GM10248 (cell line): Measurements from ENCODE around the gene SSTR5.

ENCODE experiments used
- CTCF ChIA-PET: fragments of 300-600 bp; sonication (Branson Sonifier 250); formaldehyde crosslinking; extraction: SDS; loops from one replicate; lab custom pipeline; 2021; ENCODE audit warnings: antibody characterized with exemption; lab: Yijun Ruan, JAX
- POLR2A ChIA-PET: fragments of 350-650 bp; sonication (Branson Sonifier 250); formaldehyde crosslinking; extraction: SDS; loops from one replicate; lab custom pipeline; 2020; ENCODE audit warnings: antibody characterized with exemption; lab: Yijun Ruan, JAX
- DNase-seq: peaks from one replicate; pipeline ENCODE4 v3.0.0; 2012; ENCODE audit errors: extremely low spot score
- CTCF ChIP-seq: IDR thresholded peaks from 2 replicates; pipeline ENCODE4 v1.5.1; 2012; ENCODE audit warnings: mild to moderate bottlenecking, low read depth; ENCODE audit errors: extremely low read depth, missing control alignments, control extremely low read depth

Gene SSTR5

DNA sequence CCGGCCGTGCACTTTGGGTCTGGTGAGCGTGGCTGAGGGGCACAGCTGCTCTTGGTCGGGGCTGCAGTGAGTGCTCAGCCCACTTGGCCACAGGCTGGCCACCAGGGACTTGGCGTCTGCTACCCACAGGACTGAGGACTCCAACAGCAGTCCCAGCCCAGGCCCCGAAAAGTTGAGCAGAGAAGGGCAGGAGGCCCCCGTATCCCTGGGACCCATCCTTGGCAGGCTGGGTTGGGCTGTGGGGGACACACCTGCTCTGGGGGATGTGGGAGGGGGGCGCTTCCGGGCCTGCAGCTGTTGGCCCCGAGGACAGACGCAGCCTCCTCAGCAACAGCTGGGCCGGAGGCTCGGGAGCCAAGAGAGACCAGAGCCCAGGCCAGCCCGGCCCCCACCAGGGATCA is 19.4 kb upstream of the SSTR5 start:
- CTCF ChIA-PET, result no interaction called here
- no peak for TF ChIP-seq CTCF
- DNase-seq, result no peak
- POLR2A ChIA-PET, result no interaction called here

GRCh38 chr16:1053700-1054368 is 18.7 kb upstream of the SSTR5 start:
- ChIA-PET CTCF (no interaction called here), POLR2A (no interaction called here)
- no peak for TF ChIP-seq CTCF
- DNase-seq, result no peak

DNA sequence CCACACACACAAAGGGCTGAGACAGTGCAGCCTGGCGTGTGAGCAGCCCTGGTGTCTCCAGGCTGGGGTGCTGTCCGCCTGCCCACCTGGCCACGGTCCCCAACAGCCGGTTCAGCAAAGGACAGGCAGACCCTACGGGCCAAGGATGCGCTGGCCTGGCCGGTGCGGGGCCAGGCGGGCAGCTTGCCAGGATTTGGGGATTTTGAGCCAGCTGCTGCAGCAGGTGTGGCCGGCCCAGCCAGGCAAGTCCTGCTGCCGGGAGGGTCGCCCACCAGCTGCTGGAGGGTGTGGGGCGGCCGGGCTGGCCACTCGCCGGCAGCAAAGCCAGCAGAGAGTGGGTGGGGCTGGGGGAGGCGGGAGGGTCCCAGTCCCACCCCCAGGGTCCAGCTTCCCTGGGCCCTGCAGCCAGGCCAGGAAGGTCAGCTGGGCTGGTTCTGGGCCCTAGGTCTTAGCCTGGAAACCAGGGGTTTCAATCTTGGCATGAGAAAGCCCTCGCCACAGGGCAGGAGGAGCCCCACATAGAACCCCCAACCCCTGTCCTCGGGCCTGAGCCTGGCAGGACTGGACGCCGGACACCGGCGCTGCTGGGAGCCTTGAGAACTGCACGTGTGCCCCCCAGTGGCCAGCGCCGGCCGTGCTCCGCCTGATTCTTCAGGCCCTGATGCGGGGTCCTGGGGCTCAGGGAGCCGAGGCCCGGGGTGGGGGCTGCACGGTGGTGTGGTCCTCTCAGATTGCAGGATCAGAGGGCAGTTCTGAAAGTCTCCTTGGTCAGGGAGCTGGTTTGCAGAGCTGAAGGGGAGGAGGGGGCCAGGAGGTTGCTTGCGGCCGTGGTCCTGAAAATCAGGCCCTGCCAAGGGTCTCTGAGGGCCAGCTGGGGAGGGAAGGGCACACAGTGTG is 17.6 kb upstream of the SSTR5 start:
- ChIA-PET POLR2A (no interaction called here), CTCF (interaction anchor here (1.0 to 2.4 kb wide), 4 partner anchors 7 to 342 kb away, joined by 3 to 11 read pairs (median 3); no protein-coding TSS in a partner anchor)
- TF ChIP-seq CTCF, result peak; percentile 73
- peak; percentile 72 for DNase-seq

GRCh38 chr16:1055557-1055924 is 17.0 kb upstream of the SSTR5 start:
- no peak for TF ChIP-seq CTCF
- CTCF ChIA-PET, result interaction anchor here (1.0 to 2.4 kb wide), 5 partner anchors 8 to 343 kb away, joined by 3 to 11 read pairs (median 3); no protein-coding TSS in a partner anchor
- POLR2A ChIA-PET, result no interaction called here
- DNase-seq, result no peak

GRCh38 chr16:1056196-1056595 is 16.4 kb upstream of the SSTR5 start:
- DNase-seq, result no peak
- no peak for TF ChIP-seq CTCF
- POLR2A ChIA-PET, result interaction anchor here (0.6 kb wide), 1 partner anchor 314 kb away, joined by 5 read pairs; no protein-coding TSS in a partner anchor
- CTCF ChIA-PET, result interaction anchor here (1.2 to 2.4 kb wide), 6 partner anchors 8 to 346 kb away, joined by 3 to 11 read pairs (median 3); no protein-coding TSS in a partner anchor

DNA sequence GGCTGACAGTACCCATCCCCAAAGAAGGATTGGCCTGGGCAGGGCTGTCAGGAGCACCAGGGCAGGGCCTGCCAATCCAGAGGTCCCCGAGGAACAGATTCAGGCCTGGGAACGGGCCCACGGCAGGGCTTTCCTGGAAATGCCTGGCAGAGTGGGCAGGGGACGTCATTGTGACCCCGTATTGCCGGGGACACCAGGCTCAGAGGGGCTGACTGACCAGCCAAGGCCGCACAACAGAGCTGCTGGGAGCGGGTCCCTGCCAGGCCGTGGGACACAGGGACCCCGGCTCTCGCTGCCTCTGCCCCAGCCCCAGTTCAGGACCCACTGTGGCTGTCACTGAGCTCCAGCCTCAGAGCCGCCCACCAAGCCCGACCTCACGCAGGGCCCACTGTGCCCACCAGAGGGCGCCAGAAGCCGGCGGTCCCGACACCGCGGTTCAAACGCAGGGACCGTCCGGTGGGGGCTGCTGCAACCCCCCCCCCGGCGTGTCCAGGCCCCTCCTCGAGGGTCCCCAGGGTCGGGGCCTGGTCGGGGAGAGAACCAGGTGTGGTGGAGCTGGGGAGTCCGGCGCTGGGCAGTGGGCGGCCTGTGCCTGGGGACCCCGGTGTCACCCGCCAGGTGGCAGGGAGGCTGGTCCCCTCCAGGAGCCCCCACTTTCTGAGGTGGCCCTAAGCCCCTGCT is 15.2 kb upstream of the SSTR5 start:
- peak; percentile 64 for DNase-seq
- peak; percentile 78 for TF ChIP-seq CTCF
- ChIA-PET POLR2A (no interaction called here), CTCF (interaction anchor here (0.6 to 2.3 kb wide), 6 partner anchors 9 to 347 kb away, joined by 3 to 6 read pairs (median 4); no protein-coding TSS in a partner anchor)
